22Rv1 (cell line): ENCODE data around the gene ZNF750.

Experiments used
- H3K27ac ChIP-seq: fragments of 450-650 bp; 2 replicates; pipeline ENCODE4 v1.5.1; 2017
- CTCF ChIP-seq: fragments of 450-650 bp; IDR thresholded peaks from 2 replicates; pipeline ENCODE4 v1.5.1; 2017; ENCODE audit warnings: mild to moderate bottlenecking
- ZFX ChIP-seq: fragments of 450-650 bp; IDR thresholded peaks from 2 replicates; pipeline ENCODE4 v1.6.1; 2017; ENCODE audit warnings: antibody characterized with exemption, borderline replicate concordance

The ZNF750 gene

GRCh38 chr17:82882715-82883418 is 43.0 kb upstream of the ZNF750 start:
- TF ChIP-seq ZFX (no peak), CTCF (no peak)
- H3K27ac ChIP-seq: no peak overlapping the region

- no peak overlapping the region for H3K27ac ChIP-seq
- no peak for TF ChIP-seq CTCF
- TF ChIP-seq ZFX: no peak
Observed at GRCh38 chr17:82881900-82882714, 42.3 kb upstream of the ZNF750 start.

GRCh38 chr17:82881324-82881823 is 41.6 kb upstream of the ZNF750 start:
- H3K27ac ChIP-seq: no peak overlapping the region
- TF ChIP-seq CTCF (no peak), ZFX (no peak)

- TF ChIP-seq ZFX (no peak), CTCF (no peak)
- H3K27ac ChIP-seq: no peak overlapping the region
Observed at GRCh38 chr17:82880620-82881323, 41.0 kb upstream of the ZNF750 start.

GRCh38 chr17:82879241-82879640 is 39.4 kb upstream of the ZNF750 start:
- TF ChIP-seq ZFX (no peak), CTCF (no peak)
- no peak overlapping the region for H3K27ac ChIP-seq

- TF ChIP-seq ZFX: no peak
- H3K27ac ChIP-seq: no peak overlapping the region
Observed at GRCh38 chr17:82878527-82878926, 38.7 kb upstream of the ZNF750 start.

- H3K27ac ChIP-seq: peak overlapping the region; percentile 77
- TF ChIP-seq CTCF: peak; percentile 70
- no peak for TF ChIP-seq ZFX
Observed at GRCh38 chr17:82876602-82877379, 37.0 kb upstream of the ZNF750 start.
